Stimulated activated CD4-positive, alpha-beta T cell treated with anti-CD3 and anti-CD28 coated beads, Interleukin-1b, Interleukin-23, amount 100 ng/mL, for 1 hour (primary cell): Measurements from ENCODE around the gene PRKCZ.

ENCODE experiments used
- DNase-seq, 2 donors: peaks; one replicate each; pipeline ENCODE4 v3.0.0-alpha.2; 2020; ENCODE audit warnings: low read depth in 2 of 2

PRKCZ gene

GRCh38 chr1:2194319-2194897, 144.2 kb downstream of the PRKCZ start, which contains the start of gene FAAP20:
FAAP20 (minus strand) TSS chr1:2194772; CDS start chr1:2194749, 23 bp downstream.
- DNase-seq: peak; percentile 31 to 43

GRCh38 chr1:2194898-2195673, 144.9 kb downstream of the PRKCZ start:
- DNase-seq: peak; percentile 63 to 67

GRCh38 chr1:2195785-2196184, 145.6 kb downstream of the PRKCZ start:
- no peak for DNase-seq

- no peak for DNase-seq
These were observed 146.9 kb downstream of the PRKCZ start for GRCh38 chr1:2196901-2197638.

GRCh38 chr1:2197707-2198165, 147.5 kb downstream of the PRKCZ start:
- DNase-seq: no peak

- no peak for DNase-seq
These were observed 148.4 kb downstream of the PRKCZ start for GRCh38 chr1:2198571-2198970.

GRCh38 chr1:2199042-2199810, 149.0 kb downstream of the PRKCZ start:
- peak; percentile 57 to 58 for DNase-seq

- DNase-seq: no peak
These were observed 150.2 kb downstream of the PRKCZ start for GRCh38 chr1:2200308-2200943.

GRCh38 chr1:2201062-2201461, 150.9 kb downstream of the PRKCZ start:
- DNase-seq: no peak

- DNase-seq: no peak
These were observed 151.9 kb downstream of the PRKCZ start for GRCh38 chr1:2202008-2202575.

- DNase-seq: no peak
These were observed 152.8 kb downstream of the PRKCZ start for GRCh38 chr1:2202843-2203601.

GRCh38 chr1:2203671-2204414, 153.6 kb downstream of the PRKCZ start:
- no peak for DNase-seq

GRCh38 chr1:2204415-2205190, 154.4 kb downstream of the PRKCZ start:
- no peak for DNase-seq

GRCh38 chr1:2205191-2205952, 155.2 kb downstream of the PRKCZ start:
- peak; percentile 89 to 96 for DNase-seq

GRCh38 chr1:2206813-2207487, 156.7 kb downstream of the PRKCZ start:
- no peak for DNase-seq

- DNase-seq: no peak
These were observed 158.4 kb downstream of the PRKCZ start for GRCh38 chr1:2208309-2209239.
